ACHN (cell line): ENCODE results near the gene ARMH1.
A peak's percentile ranks its signal among the peaks of the same experiment; 100 is the strongest.

Experiments used
- DNase-seq: peaks from one replicate; pipeline ENCODE4 v3.0.0-alpha.2; 2015
- in situ Hi-C: cut with HindIII; loops from 2 replicates; pipeline ENCODE4 v1.10.0; 2017; ENCODE audit warnings: low sequenced_read_pairs, low pct_ligation_motif_present, low pct_unique_long_range_greater_than_20kb

The ARMH1 gene

DNA sequence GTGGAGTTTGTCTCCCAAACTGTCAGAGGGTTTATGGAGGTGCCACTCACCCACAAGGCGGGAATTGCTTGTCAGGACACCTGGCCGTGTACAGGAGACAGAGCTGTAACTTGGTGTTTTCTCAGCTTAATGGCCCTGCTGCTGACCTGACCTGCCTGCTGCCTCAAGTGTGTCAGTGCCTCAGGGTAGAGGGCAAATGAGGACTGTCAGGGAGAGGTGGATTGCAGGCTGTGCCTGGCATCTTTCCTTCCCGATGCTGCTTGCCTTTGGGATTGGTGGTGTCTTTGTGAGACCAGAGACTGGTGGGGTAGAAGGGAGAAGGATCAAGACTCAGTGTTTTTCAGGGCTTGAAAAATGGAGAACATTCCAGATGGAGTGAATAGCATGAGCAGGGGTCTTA, 31.6 kb upstream of the ARMH1 start:
- DNase-seq: no peak
- in situ Hi-C loops: no loop called here

DNA sequence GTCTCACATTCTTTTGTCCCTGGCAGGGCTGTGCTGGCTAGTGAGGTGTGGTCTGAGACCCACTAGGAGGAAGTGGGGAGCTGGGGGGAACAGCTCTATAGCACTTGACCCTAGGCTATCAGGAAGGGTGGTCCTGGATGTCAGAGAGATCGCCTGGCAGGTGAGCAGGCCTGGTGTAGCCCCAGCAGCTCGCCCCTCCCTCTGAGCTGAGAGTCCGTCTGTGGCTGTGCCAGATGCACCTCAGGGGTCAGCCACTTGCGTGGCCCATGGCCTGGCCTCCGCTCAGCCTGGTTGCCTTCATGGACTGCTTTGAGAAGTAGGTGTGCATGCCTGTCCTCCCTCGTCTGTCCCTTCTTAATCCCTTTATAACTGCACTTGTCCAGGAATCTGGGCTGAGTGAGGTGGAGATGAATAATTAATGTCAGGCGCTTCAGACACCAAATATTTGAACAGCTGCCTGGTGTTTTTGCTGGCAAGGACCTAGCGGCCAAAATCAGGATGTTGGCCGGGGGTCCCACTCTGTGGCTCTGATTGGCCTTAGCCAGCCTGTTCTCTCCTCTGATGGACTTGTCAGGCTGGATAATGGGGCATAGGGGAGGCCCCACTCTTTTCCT, 30.7 kb upstream of the ARMH1 start:
- DNase-seq: no peak
- in situ Hi-C loops: no loop called here

DNA sequence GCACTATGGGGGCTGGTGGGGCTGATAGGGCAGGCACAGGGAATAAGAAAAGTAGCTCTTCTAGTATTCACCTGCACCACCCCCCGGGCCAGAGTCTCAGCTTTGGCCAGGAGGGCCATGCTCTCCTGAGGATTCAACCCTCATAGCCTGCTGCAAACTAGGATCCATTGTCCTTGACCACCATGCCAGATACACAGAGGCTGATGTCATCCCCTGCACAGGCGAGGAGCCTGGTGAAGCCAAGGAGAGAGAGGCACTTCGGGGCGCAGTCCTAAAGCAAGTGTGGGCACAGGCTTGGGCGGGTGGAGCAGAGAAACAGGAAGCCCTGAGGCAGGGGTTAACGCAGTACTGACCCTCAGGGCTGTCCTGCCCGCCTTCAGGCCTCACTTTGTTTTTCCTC, 29.7 kb upstream of the ARMH1 start:
- in situ Hi-C loops: no loop called here
- no peak for DNase-seq

DNA sequence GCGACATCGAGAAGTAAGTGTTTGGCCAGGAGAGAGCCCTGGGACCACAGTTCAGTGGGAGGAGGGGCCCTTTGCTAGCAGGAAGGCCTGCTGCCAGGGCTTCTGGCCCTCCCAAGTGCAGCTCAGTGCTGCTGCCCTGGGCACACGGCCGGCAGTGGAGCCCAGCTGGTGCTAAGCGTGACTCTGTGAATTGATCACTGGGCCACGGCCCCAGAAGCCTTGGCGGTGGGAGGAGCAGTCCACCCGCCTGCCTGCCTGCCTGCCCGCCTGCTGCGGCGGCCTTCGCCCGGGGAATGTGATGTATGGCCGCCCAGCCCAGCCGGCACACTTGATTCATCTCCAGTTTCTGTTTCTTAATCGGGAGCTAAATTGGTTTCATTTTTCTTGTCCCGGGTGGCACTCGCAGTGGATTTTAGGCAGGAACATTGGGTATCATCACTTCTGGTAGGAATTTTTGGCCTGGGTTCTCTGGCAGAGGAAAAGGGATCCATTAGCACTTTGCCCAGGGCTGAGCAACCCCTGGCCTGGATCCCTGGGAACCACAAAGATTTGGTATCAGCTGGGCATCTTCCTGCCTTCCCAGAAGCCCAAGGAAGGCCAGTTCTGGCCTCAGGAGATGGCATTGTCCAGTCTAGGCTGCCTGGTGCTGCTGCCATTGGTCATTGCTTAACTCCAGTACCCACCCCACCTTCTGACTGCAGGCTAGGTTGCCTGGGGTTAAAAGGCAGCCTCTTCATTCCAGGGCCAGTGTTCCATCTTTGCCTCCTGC, 28.9 kb upstream of the ARMH1 start:
- DNase-seq: no peak
- in situ Hi-C loops: no loop called here

DNA sequence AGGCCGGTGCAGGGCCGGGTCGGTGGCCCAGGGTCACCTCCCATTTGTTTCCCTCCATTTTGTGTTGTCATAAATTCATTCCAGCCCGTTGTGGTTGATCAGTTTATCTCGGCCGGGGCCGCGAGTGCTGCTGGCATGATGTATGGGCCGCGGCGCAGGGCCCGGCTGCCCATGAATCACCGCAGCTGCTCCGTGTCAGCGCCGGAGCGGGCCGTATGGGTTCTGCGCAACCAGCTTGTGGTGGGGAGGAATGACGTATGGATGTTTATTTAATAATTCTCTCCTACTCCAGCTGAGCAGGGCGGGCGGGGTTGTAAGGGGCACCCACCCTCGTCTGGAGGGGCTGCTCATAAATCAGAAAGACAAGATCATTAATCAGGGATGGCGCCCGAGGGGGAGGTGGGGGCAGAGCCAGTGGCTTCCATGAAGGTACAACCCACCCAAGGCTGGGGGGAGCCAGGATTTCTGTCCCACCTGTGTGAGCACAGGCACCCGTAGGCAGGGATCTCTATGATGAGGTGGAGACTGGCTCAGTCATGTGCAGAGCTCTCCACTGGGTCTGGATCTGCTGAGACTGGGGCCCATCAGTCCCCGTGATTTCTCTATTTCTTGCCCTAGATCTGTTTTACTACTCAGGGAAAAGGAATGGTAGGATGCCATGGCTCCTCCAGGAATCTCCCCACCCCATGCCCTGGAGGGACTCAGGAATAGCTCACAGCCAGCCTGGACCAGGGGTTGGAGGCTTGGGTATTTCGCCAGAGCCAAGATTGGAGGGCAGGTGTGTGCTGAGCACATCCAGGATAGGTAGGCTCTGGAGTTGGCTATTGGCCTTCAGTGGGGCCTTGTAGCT, 28.0 kb upstream of the ARMH1 start:
- DNase-seq: no peak
- in situ Hi-C loops: no loop called here

DNA sequence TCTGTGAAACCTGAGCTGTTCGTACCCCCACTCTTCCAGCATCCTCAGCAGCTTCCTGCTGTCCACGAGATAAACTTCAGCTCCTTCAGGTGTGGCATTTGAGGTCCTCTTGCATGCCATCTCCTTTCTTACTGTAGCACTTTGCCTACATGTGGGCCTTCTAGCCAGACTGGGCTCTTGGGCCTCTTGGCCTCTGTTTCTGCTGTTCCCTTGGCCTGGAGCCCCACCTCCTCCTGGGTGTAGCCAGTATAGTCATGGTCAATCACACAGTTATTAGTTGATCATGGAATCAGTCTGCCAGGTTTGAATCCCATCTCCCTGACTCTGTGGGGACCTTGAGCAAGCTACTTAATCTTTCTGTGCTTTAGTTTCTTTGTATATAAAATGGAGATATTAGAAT, 26.6 kb upstream of the ARMH1 start:
- in situ Hi-C loops: no loop called here
- DNase-seq: no peak

DNA sequence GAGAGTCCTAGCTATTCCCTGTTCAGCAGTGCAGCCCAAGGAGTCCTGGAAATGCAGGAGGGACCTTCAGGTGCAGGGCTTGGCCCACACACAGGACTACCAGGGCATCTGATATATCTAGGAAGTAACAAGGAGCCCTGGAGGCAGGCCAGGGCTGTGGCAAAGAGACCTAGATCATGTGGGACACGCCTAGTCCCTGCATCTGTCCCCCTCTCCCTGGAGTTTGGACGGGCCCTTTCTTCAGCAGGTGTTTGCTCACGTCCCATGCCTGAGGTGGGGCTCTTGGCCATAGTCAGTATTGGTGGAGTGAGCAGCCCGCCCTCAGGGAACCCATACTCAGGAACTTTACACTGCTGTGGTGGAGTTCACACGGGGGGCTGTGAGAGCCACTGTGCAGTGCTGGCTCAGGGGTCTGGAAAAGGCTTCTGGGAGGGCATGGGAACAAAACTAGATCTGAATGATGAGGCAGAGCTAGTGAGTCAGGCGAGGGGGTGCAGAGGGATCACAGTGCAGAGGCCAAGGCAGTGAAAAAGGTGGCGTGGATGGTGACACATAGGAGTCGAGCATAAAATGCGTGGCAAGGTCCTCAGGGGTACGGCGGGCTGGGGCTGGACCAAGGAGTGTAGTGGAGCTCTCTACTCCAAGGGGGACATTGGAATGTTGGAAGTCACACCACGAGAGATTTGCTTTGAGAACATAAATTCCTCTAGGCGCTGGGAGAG, 25.8 kb upstream of the ARMH1 start:
- DNase-seq: no peak
- in situ Hi-C loops: no loop called here

DNA sequence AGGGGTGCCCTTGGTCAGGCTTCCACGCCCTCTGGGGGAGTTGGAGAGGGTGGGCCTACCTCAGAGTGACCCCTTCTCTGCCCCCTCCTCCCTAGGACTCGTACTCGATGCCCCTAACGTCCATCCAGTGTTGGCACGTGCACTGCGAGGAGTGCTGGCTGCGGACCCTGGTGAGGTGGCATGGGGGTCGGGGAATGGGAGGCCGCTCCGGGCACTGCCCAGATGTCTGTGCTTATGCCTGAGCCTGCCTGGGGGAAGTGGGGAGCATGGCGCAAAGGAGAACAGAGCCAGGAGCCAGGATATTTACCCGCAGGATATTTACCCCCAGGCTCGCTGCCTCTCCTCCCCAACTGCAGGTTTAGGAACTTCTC, 24.7 kb upstream of the ARMH1 start:
- in situ Hi-C loops: no loop called here
- DNase-seq: no peak

DNA sequence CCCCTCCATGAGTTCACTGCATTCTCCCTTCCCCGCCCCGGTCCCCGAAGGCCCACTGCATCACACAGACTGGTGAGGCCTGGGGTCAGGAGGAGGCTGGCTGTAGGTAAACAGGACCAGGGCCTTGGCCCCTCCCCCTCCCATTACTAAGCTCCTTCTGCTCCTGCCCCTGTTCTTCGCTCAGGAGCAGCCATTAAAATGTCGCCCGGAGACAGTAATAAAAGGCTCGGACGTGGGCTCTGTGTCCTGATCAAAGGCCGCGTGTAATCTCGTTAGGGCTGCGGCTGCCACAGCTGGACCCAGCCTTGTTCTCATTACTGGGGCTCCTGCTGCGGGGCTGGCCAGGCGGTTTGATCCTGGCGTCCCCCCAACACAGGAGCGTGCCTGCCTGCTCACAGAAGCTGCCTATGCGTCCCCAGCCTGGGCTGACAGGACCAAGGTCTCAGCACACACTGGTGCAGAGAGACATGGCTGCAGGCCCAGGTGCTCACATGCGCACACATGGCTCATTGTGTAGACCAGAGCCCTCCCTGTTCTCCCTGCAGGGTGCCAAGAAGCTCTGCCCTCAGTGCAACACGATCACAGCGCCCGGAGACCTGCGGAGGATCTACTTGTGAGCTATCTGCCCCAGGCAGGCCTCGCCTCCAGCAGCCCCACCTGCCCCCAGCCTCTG, 24.2 kb upstream of the ARMH1 start:
- no peak for DNase-seq
- in situ Hi-C loops: no loop called here

DNA sequence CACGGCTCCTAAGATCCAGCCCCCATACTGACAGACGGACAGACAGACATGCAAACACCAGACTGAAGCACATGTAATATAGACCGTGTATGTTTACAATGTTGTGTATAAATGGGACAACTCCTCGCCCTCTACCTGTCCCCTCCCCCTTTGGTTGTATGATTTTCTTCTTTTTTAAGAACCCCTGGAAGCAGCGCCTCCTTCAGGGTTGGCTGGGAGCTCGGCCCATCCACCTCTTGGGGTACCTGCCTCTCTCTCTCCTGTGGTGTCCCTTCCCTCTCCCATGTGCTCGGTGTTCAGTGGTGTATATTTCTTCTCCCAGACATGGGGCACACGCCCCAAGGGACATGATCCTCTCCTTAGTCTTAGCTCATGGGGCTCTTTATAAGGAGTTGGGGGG, 23.4 kb upstream of the ARMH1 start:
- no peak for DNase-seq
- in situ Hi-C loops: no loop called here

DNA sequence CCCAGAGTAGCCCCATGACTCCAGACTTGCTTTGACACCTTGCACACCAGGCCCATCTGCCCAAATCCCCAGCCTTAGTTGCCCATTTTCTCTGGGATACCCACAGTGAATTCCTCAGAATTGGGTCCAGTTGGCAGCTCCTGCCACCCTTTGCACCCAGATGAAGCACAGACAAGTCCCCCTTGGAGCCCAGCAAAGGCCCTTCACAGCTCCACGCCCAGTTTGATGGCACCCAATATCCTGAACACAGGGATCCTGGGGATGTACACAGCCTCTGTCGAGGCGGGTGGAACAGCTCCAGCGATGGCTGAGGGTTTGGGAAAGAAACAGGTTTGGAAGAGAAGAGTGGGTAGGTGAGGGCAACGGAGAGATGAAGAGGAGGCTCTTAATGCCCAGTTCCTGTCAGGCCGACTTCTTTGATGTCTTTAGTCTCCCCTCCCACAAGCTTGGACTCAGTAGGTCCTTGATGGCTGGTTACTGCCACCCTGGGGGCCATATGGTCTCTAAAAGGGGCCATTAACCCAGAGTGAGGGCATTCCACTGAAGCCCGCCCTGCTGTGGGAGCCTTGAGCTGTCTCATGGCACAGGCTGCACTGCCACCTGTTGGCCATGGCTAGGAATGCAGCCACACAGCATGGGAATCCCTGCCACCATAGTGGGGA, 21.9 kb upstream of the ARMH1 start:
- peak; percentile 63 for DNase-seq
- in situ Hi-C loops: no loop called here

DNA sequence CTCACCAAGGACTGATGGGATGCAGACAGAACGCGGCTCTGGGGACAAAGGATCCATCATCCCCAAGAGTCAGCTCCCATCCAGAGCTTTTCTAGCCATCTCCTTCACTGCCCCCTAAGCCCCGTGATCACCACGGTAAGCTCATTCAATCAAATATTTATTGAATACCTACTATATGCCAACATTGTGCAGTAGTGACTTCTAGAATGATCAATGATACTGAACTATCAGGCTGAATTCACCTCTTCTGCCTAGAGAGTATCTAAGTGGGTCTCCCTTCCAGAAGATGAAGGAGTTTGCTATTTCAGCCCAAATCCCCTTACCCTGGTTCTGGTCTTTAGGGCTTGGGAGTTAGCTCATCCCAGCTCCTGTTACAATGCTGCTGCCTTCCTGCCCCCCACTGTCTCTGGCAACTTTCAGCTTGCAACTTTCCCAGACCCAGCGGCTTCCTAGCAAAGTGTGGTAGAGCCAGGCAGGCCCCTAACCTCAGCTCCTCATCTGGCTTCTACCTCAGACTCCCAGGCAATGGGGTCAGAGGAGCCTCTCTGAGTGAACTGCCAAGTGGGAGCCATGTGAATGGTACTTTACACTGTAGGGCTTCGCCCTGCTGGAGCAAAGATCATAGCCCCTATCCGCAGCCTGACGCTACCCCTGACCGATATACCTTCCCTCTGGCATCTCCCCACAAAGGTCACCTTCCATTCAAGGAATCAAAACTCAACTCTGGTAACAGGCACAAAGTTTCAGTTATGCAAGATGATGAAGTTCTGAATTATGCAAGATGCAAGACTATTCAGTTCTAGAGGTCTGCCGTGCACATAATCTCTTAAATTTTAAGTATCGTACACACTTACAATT, 21.2 kb upstream of the ARMH1 start:
- no peak for DNase-seq
- in situ Hi-C loops: no loop called here

DNA sequence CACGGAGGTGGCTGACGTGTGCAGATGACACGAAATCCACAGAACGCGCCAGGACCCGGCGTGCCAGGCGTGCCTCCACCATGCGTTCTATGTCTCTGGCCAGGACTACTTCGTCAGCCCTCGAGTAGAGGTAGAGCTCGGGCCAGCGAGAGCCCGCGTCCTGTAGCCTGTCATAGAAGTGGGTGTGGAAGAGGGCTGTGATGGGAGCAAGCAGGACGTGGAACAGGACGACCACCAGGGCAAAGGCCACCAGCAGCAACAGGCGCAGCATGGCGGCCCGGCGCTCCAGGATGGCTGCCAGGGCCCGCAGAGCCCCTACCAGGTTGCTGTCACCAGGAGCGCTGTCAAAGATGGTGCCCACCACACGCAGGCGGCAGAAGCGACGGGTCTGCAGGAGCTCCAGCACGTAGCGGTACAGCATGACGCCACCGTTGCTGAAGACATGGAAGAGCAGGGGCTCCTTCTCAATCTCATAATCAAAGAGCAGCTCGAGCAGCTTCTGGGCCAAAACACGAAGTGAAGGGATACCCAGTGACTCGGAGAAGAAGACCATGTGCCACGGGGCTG, 19.8 kb upstream of the ARMH1 start:
- in situ Hi-C loops: no loop called here
- no peak for DNase-seq

DNA sequence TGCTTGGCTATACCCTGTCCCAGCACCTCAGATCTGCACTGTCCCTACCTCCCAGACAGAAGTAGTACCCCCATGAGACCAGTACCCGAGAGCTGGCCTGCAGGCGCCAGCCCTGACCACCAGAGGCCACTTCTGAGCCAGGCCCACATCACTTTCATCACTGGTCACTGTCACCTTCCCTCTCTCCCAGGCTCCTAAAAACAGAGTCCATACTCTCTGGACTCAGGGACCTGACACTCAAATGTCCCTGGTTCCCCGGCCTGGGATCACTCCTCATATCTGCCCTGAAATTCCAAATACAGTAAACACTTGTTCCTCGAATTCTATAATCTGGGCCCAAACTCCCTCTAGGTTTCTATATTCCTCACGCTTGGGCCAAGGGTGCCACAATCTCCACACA, 18.9 kb upstream of the ARMH1 start:
- DNase-seq: peak; percentile 19
- in situ Hi-C loops: no loop called here

DNA sequence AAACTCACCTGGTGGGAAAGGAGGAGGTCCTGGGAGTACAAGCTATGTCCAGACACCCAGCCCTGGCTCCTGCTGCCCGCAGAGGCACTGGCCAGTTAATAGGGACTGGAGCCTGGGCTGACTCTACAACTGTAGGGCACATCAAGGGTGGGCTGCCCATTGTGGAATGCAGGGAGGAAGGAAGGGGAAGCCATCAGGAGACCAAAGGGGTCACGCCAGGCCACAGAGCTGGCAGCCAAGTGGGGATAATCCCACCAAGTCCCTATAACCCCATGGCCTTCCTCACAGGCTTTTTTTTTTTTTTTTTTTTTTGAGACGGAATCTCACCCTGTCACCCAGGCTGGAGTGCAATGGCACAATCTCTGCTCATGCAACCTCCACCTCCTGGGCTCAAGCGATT, 14.9 kb upstream of the ARMH1 start:
- in situ Hi-C loops: no loop called here
- DNase-seq: no peak

DNA sequence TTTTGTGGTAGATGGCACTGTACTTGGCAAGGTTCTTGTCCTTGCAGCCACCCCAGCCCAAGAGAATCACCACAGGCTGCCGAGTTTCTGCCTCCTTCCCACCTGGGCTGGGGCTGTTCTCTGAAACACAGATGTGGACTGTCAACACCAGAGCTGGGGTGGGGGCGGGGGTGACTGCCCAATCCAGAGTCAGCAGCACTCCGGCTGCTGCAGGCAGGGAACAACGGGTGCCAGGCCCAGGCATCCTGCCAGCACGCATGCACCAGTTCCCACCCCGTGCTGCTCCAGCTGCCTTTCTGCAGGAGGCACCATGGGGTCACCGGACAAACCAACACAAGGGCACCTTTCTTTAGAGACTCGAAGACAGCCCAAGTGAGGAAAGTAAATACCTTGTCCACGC, 14.3 kb upstream of the ARMH1 start:
- no peak for DNase-seq
- in situ Hi-C loops: no loop called here
